Measurements from ENCODE around the gene ROR2.

DNA sequence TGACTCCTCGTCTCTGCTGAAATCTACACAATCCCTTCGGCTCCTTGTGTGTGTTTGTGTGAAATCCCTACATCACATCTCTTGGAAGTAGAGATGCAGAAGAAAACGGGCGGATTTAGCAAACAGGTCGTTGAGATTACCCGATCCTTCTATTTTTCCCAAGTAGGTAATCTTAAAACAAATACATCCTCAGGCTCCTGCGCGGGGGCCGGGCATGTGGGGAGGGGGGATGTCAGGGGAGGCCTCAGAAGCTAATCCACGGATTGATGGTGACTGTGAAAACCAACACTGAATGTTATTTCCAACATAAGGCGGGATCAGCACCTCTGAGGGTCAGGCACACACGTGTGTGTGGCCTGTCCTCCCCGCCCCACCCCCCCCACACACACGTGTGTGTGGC, 137.8 kb downstream of the ROR2 start:
- TF ChIP-seq CTCF (conservative IDR thresholded peaks at IDR 0.05 in 1 of 2, IDR thresholded peaks at IDR 0.05 in 1 of 2; ENCODE audit: extremely low read depth in 1 of 2, insufficient read depth in 1 of 2, low read depth in 1 of 2, low read length in 2 of 2) = no peak
- no peak for TF ChIP-seq EZH2 (IDR thresholded peaks at IDR 0.05; ENCODE audit: borderline replicate concordance, low read length)

All from mammary epithelial cell (primary cell).